ENCODE data around the gene C2CD2. TPM values are rescaled to one million over a fixed set of nuclear protein-coding genes. Genes with fewer than 3 reads are reported as not detected.

The C2CD2 gene
- total RNA-seq, 2 experiments from 2014 or later, result 3.9 to 4.0 TPM

DNA sequence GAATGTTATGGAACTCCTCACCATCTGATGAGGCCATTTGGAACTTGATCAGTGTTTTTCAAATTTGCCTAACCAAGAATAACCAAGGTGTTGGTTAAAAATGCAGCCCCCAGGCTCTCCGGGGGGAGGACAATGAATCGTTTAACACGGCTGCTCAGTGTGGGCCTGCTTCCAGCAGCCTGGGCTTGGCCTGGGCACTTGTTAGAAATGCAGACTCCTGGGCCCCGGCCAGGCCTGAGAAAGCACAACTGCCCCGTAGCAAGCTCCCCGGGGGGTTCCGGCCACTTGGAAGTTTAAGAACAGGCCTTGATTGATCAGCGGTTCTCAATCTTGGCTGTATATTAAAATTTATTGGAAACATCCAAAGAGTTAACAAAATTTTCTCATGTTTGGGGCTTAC, 22.8 kb upstream of the C2CD2 start:
- POLR2A ChIA-PET, result no interaction called here

DNA sequence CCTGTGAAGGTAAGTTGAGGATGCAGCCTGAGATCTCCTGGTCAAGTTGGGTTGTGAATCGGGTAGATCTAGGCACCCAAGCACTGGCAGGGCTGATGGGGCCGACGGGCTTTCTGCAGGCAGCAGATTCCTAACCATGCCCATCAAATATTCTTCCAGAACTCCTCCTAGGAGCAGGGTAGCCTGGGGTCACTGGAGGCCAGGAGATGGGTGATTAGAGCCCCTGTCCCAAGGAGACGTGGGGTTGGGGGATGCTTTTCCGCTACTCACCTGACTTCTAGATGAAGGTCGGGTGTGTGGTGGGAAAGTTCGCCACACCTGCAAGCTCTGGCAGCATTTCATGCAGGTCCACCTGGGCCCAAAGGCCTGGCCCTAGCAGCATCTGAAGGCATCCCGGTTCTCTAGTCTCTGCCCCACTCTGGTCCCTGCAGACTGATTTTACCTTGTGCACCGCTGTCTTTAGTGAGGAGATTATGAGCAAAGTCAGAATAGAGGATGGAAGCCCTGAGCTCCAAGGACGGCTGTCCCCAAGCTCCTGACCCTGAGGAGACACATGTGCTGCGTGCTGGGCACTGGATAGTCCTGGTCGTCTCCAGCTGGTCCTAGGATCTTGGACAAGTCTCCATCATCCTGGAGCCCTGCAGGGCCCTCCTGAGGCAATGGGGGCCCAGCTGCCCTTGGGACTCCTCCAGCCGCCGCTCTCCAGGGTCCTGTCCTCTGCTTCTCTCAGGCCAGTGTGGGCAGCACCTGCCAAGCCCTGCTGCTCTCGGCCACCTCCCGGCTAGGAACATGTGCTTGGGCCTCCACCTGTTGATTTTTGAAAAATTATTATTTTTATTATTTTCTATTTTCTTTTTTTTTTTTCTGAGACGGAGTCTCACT, 21.8 kb upstream of the C2CD2 start:
- POLR2A ChIA-PET, result no interaction called here
- CTCF ChIA-PET, result no interaction called here

More for the DNA sequence above, 22.8 kb upstream of the C2CD2 start:
- CTCF ChIA-PET, result no interaction called here

DNA sequence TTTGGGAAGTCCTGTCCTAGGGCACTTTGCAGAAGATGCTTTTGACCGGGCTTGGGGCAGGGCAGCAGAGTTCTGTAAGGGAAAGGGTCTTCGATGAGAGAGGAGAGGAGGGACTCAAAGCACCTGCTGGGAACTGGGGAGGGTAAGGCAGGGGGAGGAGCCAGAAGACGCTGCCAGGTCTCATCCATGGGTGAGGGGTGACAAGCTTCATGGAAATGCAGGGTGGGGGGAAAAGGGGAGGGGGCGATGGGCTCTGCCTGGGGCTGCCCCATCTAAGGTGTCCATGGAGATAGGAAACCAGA, 20.9 kb upstream of the C2CD2 start:
- CTCF ChIA-PET, result no interaction called here
- POLR2A ChIA-PET, result no interaction called here

DNA sequence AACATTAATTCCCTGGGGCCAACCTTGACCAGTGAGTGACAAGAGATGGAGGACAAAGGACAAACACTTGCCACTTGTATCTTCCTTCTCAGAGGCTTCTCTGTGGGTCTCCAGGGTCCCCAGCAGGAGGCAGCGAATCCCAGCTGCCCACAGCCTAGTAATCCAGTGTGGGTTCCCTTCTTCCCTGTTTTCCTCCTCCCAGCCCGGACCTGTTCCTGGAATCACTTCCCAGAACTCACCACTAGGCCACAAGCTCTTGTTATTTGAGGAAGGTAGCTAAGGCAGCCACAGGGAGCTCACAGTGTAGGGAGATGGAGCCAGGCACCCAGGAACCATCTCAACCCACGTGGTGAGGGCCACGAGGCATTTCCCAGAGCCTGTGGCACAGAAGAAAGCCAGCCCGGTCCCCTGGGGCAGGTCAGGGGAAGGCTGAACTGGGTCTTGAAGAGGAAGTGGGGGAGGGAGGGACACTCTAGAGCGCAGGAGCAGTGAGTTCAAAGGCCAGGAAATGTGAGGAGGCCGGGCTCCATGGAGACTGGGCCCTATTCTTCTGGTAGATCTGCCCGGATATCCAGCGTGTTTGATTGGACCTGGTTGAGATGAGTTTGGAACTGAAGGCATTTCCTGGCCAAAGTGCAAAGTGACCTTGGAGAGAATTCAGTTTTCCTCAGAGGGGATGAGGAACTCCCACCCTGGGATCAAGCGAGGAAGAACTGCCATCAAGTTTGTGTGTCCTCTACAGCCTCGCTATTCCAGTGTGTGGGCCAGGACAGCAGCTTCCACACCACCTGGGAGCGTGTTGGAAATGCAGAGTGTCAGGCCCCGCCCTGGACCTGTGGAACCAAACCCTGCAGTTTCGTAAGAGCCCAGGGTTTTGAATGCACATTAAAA, 20.3 kb upstream of the C2CD2 start:
- POLR2A ChIA-PET, result no interaction called here
- CTCF ChIA-PET, result no interaction called here

DNA sequence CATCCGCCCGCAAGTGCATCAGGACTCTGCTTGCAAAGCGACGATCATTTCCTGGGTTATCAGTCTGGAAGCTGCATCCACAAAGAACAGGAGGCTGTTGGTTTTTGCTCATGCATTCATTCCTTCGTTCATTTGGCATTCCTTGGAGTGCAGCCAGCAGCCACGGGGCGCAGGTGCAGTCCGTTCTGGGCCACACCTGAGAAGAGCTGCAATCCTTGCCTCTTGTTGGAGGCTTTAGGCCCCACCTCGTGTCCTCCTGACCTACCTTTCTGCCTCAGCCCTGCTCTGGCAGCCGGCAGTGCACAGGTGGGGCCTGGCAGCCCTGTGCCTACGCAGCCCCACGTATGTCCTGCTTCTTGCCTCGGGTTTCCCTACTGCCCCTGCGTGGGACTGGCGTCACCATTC, 19.6 kb upstream of the C2CD2 start:
- CTCF ChIA-PET, result no interaction called here
- POLR2A ChIA-PET, result no interaction called here

DNA sequence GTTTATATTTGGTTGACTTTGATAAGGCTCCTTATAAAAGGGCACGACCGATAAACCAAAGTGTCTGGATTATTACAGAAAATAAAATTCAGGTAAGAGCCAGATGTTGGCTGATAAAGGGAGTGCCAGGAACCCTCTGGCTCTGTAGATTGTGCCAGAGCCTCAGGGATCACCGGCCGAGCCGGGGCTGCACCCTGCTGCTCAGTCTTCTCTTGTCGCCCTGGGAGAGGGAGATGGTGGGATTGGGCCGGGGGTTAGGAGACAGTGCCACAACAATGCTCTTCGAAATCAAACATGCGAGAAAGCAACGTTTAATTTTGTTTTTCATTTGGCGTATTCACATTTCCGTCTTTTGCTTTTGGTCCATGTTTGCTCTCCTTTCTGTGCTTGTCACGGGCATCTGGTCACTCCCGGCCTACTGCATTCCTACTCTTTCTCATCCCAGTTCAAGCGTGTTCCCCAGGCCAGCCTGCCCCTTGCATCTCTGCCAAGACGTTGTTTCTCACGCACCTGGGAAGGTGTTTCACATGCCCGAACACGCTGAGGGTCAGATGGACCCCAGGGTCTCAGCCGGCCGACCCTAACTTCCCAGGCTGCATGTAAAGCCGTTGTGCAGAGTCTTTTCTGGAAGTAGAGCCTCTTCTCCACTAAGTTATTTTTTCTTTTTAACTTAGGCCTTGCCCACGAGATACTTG, 18.8 kb upstream of the C2CD2 start:
- POLR2A ChIA-PET, result no interaction called here
- CTCF ChIA-PET, result no interaction called here

DNA sequence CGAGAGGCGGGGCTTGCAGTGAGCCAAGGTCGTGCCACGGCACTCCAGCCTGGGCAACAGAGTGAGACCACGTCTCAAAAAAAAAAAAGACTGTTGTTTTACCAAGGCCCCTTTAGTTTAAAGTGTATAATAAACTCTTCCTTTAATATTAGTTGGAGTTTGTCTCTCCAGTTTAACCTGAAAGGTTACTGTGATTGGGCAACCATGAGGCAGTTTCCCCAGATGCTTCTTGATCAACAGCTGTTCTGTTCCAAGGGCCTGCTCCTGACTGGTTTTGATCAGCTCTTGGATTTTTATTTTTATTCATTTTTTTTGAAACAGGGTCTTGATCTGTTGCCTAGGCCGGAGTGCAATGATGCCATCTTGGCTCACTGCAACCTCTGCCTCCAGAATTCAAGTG, 18.1 kb upstream of the C2CD2 start:
- ChIA-PET POLR2A (no interaction called here), CTCF (no interaction called here)

DNA sequence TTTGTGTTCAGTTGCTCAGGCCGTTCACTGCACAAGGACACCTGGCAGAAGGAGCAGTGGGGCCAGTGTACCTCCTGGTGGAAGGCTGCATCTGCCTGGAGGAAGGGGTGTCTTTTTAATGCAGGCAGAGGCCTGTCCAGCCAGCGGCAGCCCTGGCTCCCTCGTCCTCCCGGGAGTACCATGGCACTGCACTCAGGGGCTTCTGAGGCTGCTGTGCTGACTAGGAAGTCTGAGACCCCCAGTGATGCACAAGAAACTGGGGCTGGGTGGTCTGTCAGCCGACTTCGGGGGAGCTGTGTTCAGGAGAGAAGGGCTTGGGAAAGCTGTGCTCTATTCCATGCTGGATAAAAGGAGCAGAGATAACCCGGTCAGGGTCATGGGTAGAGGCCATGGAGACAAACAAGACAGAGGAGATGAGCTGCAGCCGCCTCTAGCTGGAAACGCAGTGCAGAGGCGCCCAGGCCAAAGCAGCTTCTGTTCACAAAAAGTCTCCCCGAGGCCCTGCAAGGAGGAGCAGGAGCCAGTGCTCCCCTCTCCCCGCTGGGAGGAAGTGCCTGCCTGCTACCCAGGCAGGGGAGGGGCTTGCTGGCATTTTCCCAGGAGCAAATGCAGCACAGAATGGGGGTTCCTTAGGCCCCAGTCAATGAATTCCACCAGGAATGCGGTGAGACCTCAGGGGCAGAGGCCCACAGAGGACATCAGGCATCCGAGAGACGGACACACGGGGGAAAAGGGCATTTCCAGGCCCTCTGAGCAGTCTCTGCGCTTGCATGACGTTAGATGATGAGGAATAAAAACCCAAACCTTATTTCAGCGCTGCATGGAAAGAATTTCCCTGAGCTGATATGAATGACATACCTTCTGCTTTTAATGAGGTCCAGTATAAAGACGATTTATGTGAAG, 17.2 kb upstream of the C2CD2 start:
- ChIA-PET CTCF (no interaction called here), POLR2A (no interaction called here)

DNA sequence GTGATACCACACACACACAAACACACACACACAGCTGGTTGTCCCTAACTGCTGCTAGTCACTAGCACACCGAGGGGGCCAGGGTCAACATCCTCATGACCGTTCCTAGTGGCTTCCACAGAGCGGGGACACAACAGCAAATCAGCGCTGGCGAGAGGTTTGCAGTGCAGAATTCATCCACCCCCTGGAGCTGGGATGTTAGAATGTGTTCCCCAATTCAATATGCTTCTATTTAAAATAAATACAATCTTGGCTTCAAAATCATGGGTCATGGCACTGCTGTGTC, 16.2 kb upstream of the C2CD2 start:
- POLR2A ChIA-PET, result no interaction called here
- CTCF ChIA-PET, result no interaction called here

DNA sequence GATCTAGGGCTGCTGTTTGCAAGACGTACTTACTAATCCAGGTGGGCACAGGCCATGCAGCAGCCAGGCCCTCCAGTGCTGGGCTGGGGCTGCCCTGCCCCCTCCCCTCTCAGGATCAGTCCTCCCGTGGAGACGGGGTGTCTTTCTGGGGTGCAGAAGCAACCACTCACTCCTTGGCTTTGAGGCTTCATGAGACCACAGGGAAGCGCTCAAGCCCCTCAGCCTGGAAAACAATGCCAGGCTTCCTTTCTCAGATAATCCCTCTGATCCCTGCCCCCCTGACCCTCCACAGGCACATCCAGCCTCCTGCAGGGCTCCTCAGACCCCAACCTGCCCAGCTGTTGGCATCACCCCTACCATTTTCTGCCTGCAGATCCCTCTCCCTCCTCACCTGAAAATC, 13.9 kb upstream of the C2CD2 start:
- POLR2A ChIA-PET, result no interaction called here
- CTCF ChIA-PET, result no interaction called here

DNA sequence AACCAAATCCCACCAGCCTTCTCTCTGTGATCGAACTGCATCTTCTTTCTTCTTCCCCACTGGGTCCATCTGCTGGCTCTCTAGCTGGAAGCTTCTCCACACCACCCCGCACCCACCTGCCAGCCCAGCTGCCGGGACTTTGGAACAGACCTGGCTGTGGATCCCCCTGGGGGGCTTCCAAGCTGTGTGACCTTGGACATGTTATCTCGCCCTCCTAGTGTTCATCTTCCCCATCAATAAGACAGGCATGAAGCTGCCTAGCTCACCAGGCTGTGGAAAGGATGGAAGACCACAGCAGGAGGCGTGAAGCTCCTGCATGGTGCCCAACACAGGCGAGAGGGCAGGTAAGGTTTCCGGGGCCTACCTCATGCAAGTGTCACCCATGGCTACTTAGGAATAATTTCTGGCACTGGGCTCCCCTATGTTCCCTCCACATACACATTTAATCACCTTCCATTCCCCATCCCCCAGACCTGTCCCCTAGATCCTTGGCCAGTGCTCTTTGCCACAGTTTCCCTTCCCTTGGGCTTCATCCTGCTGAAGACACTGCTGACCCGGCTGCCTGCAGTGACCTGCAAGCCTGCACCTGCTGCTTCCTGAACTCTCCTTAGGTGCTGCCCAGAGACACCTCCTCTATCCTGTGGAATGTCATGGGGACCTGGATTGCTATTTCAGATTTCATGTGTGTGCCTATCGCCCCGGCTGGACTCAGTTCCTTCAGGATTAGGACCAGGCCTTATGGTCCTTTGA, 13.2 kb upstream of the C2CD2 start:
- ChIA-PET POLR2A (no interaction called here), CTCF (no interaction called here)

DNA sequence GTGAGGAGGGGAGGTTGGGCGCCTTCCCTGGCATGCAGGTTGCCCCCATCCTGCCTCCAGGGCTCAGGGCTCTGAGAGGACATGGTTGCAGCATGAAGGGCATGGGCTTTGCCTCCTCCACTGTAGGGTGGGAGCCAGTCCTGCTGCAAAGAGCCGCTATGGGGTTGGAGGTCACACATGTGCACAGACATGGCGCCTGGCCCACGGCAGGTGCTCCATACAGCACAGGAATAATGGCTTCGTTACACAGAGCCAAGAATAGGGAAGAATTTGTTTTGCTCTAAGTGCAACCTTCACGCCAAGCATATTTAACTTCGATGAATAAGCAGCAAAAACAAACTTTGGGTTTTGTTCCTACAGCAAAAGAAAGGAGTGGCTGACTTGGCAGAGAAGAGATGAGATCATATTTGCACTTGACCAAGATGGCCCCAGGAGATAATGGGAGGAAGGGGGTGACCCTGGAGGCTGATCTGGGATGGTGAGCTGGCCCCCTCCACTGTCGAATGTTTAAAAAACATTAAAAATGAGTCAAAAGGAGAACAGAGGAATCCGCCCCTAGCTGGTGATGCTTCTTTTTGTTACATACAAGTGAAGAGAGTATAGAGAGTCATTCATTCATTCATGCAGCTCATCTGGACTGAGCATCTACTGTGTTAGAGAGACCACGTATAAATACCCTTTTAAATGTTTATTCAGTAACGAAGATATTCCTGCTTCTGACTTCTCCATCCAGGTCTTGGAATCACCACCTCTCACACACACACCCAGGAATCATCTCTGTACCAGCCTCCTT, 12.4 kb upstream of the C2CD2 start:
- CTCF ChIA-PET, result no interaction called here
- POLR2A ChIA-PET, result no interaction called here

DNA sequence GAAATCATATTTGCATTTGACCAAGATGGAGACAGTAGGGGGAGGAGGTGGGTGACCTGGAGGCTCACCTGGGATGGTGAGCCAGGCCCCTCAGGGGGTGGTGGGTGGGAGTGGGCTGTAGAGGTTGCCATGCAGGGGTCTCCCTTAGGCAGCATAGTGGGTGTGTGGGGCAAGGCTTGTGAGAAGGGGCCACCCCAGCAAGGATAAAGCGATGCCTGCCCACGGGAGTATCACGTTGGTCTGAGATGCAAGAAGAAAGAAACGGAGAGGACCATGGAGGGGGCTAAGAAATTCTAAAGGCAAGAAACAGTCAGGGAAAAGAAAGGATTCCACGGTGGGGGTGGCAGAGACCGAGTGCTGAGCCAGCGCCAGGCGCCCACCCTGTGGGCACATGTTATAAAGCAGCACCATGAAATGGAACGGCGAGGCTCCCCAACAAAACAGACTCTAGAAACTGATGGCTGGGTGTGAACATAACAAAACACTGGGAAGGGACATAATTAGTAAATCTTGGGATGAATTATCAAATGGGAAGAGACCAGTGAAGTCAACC, 11.7 kb upstream of the C2CD2 start:
- POLR2A ChIA-PET, result no interaction called here
- CTCF ChIA-PET, result no interaction called here

DNA sequence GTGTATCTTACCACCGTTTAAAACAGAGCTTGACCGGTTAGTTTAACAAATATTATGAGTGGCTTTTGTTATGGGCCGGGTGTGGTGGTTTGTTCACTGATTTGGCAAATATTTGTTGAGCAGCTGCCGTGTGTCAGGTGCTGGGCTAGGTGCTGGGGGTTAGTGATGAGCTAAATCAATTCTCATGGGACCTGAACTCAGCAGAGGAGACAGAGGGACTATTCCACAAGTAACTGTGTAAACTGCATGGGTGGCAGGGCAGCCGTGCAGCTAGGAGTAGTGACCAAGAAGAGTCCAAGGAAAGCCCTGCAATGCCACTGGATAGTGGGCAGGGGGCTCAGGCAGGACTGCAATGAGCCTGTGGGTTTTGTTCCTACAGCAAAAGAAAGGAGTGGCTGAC, 11.2 kb upstream of the C2CD2 start:
- ChIA-PET POLR2A (no interaction called here), CTCF (interaction anchor here (0.8 kb wide), 1 partner anchor 16 kb away, joined by 4 read pairs; no protein-coding TSS in a partner anchor)

DNA sequence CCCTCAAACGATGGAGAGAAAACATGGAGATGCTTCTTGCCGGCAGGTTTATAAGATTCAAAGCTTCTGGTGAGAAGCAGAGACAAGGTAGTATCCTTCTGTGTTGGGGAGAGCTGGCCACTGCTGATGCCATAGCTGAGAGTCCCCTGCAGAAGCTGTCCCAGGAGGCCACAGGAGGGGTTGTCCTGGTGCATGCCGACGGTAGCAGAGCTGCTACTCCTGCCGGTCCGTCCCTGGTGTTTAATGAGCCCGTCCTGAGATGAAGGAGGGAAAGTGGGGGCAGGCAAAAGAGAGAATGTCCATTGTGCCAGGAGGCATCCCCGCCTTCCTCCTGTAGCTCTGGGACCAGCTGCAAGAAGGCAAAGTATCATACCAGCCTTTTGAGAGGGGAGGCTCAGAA, 10.4 kb upstream of the C2CD2 start:
- CTCF ChIA-PET, result no interaction called here

DNA sequence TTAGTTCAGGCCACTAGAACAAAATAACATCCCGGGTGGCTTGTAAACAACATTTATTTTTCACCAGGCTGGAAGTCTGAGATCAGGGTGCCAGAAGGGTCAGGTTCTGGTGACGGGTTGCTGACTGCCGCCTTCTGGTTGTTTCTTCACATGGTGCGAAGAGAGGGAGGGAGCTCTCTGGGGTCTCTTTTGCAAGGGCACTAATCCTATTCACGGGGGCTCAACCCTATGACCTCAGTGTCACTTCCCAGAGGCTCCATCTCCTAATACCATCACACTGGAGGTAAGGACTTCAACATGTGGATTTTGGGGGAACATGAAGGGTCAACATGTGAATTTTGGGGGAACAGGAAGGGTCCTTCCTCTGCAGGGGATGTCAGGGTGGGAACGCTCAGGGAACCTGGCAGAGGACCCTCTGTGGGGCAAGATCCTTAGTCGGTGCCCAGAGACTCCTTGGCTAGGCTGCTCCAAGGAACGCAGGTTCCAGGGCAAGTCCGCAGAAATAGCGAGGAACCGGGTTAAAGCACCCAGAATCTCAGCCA, 8.7 kb upstream of the C2CD2 start:
- ChIA-PET CTCF (no interaction called here), POLR2A (no interaction called here)

More for the DNA sequence above, 10.4 kb upstream of the C2CD2 start:
- POLR2A ChIA-PET, result no interaction called here

DNA sequence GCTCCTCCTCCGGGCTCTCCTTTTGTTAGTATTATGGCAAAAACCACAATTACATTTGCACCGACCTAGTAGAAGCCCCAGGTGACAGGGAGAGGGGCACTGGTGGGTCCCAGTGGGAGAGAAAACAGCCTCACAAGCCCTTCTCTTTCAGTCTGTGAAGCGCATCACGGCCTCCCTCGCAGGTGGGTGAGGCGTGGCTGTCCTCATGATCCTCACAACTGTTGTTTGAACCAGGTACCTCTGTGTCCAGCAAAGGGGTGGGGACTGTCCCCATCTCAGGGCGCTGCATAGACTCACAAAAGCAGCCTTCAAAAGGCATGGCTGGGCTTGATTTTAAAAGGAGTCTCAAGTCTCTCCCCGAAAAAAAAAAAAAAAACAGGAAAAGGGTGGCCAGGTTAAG, 7.9 kb upstream of the C2CD2 start:
- ChIA-PET POLR2A (no interaction called here), CTCF (no interaction called here)

DNA sequence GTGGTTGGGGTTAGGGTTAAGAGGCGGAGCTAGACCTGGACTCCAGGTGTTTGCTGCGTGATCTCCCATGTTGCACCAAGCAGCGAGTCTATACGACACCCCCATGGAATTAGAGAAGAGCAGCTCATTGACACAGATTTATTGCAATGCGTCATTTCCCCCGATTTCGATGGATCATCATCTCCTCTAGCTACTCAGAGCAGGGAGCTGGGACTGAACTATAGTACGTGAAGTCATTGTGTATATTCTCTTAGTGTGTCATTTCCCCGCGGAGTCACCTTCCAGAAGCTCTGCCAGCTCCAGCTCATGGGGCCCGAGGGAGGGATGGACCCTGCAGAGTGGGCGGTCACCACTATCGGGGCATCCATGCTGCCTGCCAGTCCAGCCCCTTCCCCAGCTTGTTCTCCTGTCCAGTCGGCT, 7.5 kb upstream of the C2CD2 start:
- CTCF ChIA-PET, result no interaction called here
- POLR2A ChIA-PET, result no interaction called here
